ENCODE results near the gene LRRC9. TPM values are rescaled to one million over a fixed set of nuclear protein-coding genes. Genes with fewer than 3 reads are reported as not detected.
"Not testable (repeated sequence)": the region's sequence is repeated elsewhere in the genome, so short reads cannot be mapped to it uniquely, and the experiment has no call there.

Gene LRRC9
- total RNA-seq (2014; rRNA removed; shearing (Covaris generic)), result not detected in 2 replicates

GRCh38 chr14:59919570-59920377 lies at the start of gene LRRC9:
TSS of gene LRRC9 (plus strand) at chr14:59920144.
- DNase-seq (ENCODE audit: low read depth), result peak; percentile 43

- peak; percentile 77 for DNase-seq (ENCODE audit: low read depth)
These were observed 49.4 kb upstream of the LRRC9 start, which contains the start of gene RTN1 for GRCh38 chr14:59870277-59871165. TSS of gene RTN1 (minus strand) at chr14:59870776. CDS start at chr14:59870630, 146 bp downstream.

- DNase-seq (ENCODE audit: low read depth), result no peak
These were observed 48.8 kb upstream of the LRRC9 start for GRCh38 chr14:59871166-59871495.

GRCh38 chr14:59882957-59883356 lies 37.0 kb upstream of the LRRC9 start:
- no peak for DNase-seq (ENCODE audit: low read depth)

DNA sequence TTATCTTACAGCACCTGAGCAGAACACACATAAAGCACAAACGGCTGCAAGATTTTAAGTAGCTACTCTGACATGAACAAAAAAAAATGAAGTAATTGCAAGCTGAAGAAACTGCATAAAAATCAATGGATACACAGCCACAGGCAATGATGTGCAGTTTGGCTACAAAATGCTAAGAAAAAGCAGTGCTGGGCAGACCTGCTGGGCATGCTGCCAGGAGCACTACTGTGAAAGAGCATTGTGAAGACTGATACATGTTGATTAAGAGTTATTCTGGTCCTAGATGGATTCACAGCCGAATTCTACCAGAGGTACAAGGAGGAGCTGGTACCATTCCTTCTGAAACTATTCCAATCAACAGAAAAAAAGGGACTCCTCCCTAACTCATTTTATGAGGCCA lies 29.3 kb upstream of the LRRC9 start:
- DNase-seq (ENCODE audit: low read depth), result no peak

GRCh38 chr14:59895721-59896120 lies 24.2 kb upstream of the LRRC9 start:
- DNase-seq (ENCODE audit: low read depth), result no peak

GRCh38 chr14:59897757-59898383 lies 22.1 kb upstream of the LRRC9 start:
- peak; percentile 34 for DNase-seq (ENCODE audit: low read depth)

DNA sequence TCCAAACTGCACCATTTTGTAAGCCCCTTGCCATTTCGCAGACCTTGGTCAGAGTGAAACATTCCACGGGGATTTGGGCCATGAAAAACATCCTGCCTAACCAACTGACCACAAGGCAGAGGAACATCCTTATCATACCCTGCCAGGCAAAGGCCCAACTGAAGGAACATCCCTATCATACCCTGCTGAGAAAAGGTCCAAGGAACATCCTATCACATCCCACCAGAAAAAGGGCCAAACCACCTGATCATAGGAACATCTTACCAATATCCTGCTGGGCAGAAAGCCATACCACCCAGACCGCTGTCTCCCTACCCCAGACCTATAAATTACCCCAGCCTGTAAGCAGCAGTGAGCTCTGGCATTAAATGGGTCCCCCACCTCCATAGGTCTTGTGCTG lies 19.4 kb upstream of the LRRC9 start:
- DNase-seq (ENCODE audit: low read depth), result no peak

DNA sequence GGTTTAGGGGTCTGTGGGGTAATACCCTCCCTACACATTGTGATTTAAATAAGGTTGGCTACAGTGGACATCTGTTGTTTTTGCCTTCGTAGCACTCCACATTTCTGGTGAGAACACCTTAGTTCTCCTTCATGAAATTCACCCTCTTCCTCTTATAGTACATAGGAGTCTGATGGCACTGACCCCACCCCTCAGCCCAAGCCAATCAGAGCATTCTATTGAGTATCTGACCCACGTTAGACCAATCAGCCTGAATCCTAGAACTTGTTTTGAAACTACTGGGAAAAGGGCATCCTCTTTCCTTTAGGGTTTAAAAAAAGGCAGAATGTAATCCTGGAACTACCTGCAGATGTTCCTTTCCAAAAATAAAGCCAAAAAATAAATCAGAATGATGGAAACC lies 15.8 kb upstream of the LRRC9 start:
- DNase-seq (ENCODE audit: low read depth), result no peak

GRCh38 chr14:59905188-59905587 lies 14.8 kb upstream of the LRRC9 start:
- peak; percentile 12 for DNase-seq (ENCODE audit: low read depth)

- no peak for DNase-seq (ENCODE audit: low read depth)
These were observed 7.5 kb upstream of the LRRC9 start for GRCh38 chr14:59912443-59912842.

DNA sequence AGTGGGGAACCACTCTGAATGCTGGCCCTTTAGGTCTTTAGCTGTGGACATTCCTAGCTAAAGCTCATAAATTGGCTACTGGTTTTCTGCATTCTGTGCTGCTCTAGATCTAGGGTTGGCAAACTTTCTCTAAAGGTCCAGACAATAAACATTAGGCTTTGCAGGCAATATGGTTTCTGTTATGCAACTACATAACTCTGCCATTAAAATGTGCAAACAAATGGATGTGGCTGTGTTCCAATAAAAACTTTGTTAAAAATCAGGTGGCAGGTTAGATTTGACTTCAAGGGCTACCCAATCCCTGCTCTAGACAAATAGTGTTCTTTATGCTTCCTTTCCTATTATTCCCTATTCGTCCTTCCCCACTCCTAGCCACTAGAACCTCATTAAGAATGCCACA lies 6.8 kb upstream of the LRRC9 start:
- no peak for DNase-seq (ENCODE audit: low read depth)

DNA sequence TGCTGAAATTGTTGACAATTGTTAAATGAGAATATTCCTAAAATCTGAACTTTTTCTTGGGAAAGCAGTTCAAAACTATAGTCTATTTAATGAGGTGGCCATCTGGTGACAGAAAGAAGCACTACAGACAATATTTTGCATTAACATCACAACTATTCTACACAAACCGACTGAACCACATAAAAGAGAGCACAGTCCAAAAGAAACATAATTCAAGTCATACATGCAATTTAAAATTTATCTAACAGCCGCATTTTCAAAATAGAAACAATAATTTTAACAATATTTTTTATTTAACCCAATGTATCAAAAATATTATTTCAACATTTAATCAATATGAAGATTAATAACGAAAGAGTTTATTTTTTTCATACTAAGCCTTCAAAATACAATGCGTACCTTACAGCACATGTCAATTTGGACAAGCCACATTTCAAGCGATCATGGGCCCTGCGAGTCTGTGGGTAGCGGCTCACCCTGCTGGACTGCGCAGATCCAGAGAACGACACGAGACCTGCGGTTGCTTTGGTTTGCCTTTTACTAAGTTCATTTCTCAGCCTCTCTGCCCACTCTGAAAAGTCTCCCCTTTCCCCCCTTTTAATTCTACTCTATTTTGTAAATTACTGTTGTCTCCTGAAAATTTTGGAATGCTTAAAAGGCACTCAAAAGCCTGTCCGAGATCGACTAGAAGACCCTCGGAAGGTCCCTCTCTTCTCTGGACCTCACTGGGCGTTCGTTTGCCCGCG lies 947 bp upstream of the LRRC9 start:
- DNase-seq (ENCODE audit: low read depth), result peak; percentile 41

DNA sequence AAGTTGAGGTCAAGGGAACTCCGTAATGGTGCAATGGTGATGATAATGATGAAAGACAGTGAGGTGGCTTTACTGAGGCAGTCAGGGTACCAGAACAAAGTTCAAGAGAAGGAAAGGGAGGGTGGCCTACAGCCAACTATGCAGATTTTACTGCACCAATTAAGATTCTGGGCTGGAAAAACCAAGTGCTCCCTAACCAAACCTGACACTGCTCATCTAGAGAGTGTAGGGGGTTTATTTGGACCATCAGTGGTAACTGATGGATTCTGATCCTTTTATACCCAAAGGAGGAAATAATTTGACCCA lies 387 bp downstream of the LRRC9 start:
- DNase-seq (ENCODE audit: low read depth), result no peak

- no peak for DNase-seq (ENCODE audit: low read depth)
These were observed 5.9 kb downstream of the LRRC9 start for GRCh38 chr14:59925797-59926196.

GRCh38 chr14:59926534-59926933 lies 6.6 kb downstream of the LRRC9 start:
- DNase-seq (ENCODE audit: low read depth), result no peak

- DNase-seq (ENCODE audit: low read depth), result no peak
These were observed 11.3 kb downstream of the LRRC9 start for GRCh38 chr14:59931237-59931636.

- DNase-seq (ENCODE audit: low read depth), result no peak
These were observed 16.2 kb downstream of the LRRC9 start for GRCh38 chr14:59936145-59936544.

DNA sequence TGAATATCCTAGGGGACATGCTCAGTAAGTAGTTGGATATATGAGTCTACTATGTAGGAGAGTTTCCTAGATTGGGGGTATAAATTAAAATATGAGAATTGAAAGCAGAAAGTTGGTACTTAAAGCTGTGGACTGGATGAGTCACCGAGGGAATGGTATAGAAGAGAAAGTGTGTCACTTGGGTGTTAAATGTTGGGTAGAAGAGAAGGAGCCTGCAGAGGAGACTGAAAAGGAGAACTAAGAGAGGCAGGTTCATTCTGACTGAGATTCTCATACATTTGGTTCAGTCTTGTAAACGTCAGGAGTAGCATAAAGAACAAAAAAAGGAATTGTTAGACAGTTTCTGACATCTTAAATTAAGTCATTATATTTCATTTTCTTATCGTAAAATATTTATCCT lies 19.9 kb downstream of the LRRC9 start:
- no peak for DNase-seq (ENCODE audit: low read depth)

DNA sequence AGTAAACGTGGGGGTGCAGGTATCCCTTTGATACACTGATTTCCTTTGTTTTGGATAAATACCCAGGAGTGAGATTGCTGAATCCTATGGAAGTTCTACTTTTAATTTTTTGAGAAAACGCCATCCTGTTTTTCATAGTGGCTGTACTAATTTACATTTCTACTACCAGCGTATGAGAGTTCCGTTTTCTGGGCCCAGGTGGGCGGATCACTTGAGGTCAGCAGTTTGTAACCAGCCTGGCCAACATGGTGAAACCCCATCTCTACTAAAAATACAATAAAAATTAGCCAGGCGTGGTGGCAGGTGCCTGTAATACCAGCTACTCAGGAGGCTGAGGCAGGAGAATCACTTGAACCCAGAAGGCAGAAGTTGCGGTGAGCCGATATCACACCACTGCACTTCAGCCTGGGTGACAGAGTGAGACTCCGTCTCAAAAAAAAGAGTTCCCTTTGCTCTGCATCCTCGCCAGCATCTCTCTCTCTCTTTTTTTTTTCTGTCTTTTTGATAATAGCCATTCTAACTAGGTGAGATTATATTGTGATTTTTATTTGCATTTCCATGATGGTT lies 22.4 kb downstream of the LRRC9 start:
- DNase-seq (ENCODE audit: low read depth), result not testable (repeated sequence)

DNA sequence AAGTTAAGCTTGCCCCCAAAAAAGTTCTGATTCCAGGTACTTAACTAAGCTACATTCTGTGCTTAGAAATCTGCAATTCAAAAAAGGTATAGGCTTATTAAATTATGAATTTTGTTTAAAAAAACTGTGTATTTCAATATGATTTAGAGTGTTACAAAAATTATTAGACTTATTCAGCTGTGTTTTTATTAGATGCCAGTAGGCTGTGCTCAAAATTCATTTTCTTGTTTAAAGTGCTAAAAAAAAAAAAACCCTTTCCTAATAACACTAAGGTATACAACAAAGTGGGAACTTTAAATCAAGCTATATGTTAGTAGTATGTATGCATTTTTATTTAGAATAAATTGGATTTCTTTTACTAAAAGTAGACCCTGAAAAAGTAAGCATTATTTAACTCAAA lies 25.0 kb downstream of the LRRC9 start:
- no peak for DNase-seq (ENCODE audit: low read depth)

DNA sequence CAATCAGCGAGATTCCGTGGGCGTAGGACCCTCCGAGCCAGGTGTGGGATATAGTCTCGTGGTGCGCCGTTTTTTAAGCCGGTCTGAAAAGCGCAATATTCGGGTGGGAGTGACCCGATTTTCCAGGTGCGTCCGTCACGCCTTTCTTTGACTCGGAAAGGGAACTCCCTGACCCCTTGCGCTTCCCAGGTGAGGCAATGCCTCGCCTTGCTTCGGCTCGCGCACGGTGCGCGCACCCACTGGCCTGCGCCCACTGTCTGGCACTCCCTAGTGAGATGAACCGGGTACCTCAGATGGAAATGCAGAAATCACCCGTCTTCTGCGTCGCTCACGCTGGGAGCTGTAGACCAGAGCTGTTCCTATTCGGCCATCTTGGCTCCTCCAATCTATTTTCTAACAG lies 32.2 kb downstream of the LRRC9 start:
- not testable (repeated sequence) for DNase-seq (ENCODE audit: low read depth)
